Endothelial cell of umbilical vein (primary cell): ENCODE measurements around the gene RRAS. TPM values are rescaled to one million over a fixed set of nuclear protein-coding genes. Genes with fewer than 3 reads are reported as not detected.

Source experiments
- BruUV-seq: library from RNA; stranded (reverse); fragments of 400-500 nt; replicated peaks from 2 replicates; lab custom pipeline; 2021; lab: Mats Ljungman, UMichigan
- CTCF ChIA-PET: fragments of 300-600, 350-600 bp; sonication (Branson Sonifier 250); formaldehyde crosslinking; loops from one replicate; lab custom pipeline; 2021; ENCODE audit warnings: antibody characterized with exemption, inconsistent platforms; lab: Charles Lee
- POLR2A ChIA-PET: fragments of 300-600, 350-600 bp; sonication (Branson Sonifier 250); formaldehyde crosslinking; loops from one replicate; lab custom pipeline; 2021; ENCODE audit warnings: antibody characterized with exemption, inconsistent platforms; lab: Charles Lee
- DNase-seq: peaks from one replicate; pipeline ENCODE4 v3.0.0-alpha.2; 2011; ENCODE audit warnings: low read depth, low spot score
- FAIRE-seq: peaks from 2 replicates; lab custom pipeline; 2011; peaks lifted over from hg19 to GRCh38; lab: Jason Lieb, UNC
- H2AFZ ChIP-seq: 2 replicates; pipeline ENCODE4 v1.6.0; 2012; ENCODE audit warnings: low read depth, low read length, control low read depth, inconsistent platforms
- H3K27ac ChIP-seq: 2 replicates; pipeline ENCODE4 v1.5.1; 2011; ENCODE audit warnings: low read depth, mild to moderate bottlenecking, control low read depth, low read length, moderate library complexity; ENCODE audit not compliant: insufficient read depth
- H3K27me3 ChIP-seq, 2 experiments: 2 replicates each; pipeline versions ENCODE4 v1.6.0 to v1.6.1; 2011; ENCODE audit warnings: low read length in 2 of 2, mixed read lengths in 1 of 2; ENCODE audit not compliant: control insufficient read depth in 2 of 2, insufficient read depth in 2 of 2
- H3K36me3 ChIP-seq, 2 experiments: 2 replicates in 1 of 2; 3 replicates in 1 of 2; pipeline ENCODE4 v1.5.1; 2011; ENCODE audit warnings: low read length in 2 of 2, mild to moderate bottlenecking in 1 of 2, moderate library complexity in 1 of 2; ENCODE audit not compliant: control insufficient read depth in 2 of 2, insufficient read depth in 2 of 2; ENCODE audit errors: extremely low read depth in 1 of 2
- H3K4me1 ChIP-seq: 3 replicates; pipeline ENCODE4 v1.5.1; 2011; ENCODE audit warnings: mild to moderate bottlenecking, low read length; ENCODE audit not compliant: control insufficient read depth, insufficient read depth; ENCODE audit errors: extremely low read depth
- H3K4me2 ChIP-seq: 2 replicates; pipeline ENCODE4 v1.6.1; 2011; ENCODE audit warnings: low read length, control low read depth, mixed read lengths; ENCODE audit not compliant: insufficient read depth
- H3K4me3 ChIP-seq, 3 experiments: fragments of 200-600 bp in 1 of 3; sonication (generic), shearing (Covaris generic) in 1 of 3; replicated peaks in 1 of 3; 2 replicates each; pipeline ENCODE4 v1.5.1; 2011 to 2016; ENCODE audit warnings: control low read depth in 3 of 3, low read length in 3 of 3, mild to moderate bottlenecking in 2 of 3, inconsistent platforms in 1 of 3, low read depth in 1 of 3, moderate library complexity in 1 of 3; ENCODE audit not compliant: insufficient read depth in 1 of 3
- H3K79me2 ChIP-seq: 2 replicates; pipeline ENCODE4 v1.6.0; 2012; ENCODE audit warnings: low read length, inconsistent platforms; ENCODE audit not compliant: control insufficient read depth, insufficient read depth
- H3K9ac ChIP-seq: replicated peaks from 2 replicates; pipeline ENCODE3; 2011; ENCODE audit warnings: low read length, control low read depth; ENCODE audit not compliant: insufficient read depth; ENCODE audit errors: extremely low read depth
- H3K9me1 ChIP-seq: replicated peaks from 3 replicates; pipeline ENCODE4 v1.6.0; 2011; ENCODE audit warnings: mild to moderate bottlenecking, low read length; ENCODE audit not compliant: control insufficient read depth, insufficient read depth; ENCODE audit errors: extremely low read depth
- H3K9me3 ChIP-seq: replicated peaks from 2 replicates; pipeline ENCODE4 v1.5.1; 2012; ENCODE audit warnings: low read length, inconsistent platforms; ENCODE audit not compliant: control insufficient read depth, insufficient read depth
- H4K20me1 ChIP-seq: replicated peaks from 2 replicates; pipeline ENCODE3; 2011; ENCODE audit warnings: mild to moderate bottlenecking, low read length; ENCODE audit not compliant: control insufficient read depth, insufficient read depth; ENCODE audit errors: extremely low read depth
- CTCF ChIP-seq, 2 donors: IDR thresholded peaks; 1 replicate in 1 of 2; 2 replicates in 1 of 2; pipeline ENCODE4 v1.5.1; 2011; ENCODE audit warnings: low read length in 2 of 2, mild to moderate bottlenecking in 2 of 2, moderate library complexity in 2 of 2, control low read depth in 1 of 2, inconsistent platforms in 1 of 2, low read depth in 1 of 2; ENCODE audit not compliant: insufficient read depth in 1 of 2; ENCODE audit errors: extremely low read depth in 1 of 2
- EZH2 ChIP-seq: IDR thresholded peaks from 2 replicates; pipeline ENCODE4 v1.6.1; 2012; ENCODE audit warnings: borderline replicate concordance, low read depth, mild to moderate bottlenecking, moderate library complexity, low read length, inconsistent platforms; ENCODE audit not compliant: severe bottlenecking
- FOS ChIP-seq: IDR thresholded peaks from 2 replicates; pipeline ENCODE4 v1.6.1; 2011; ENCODE audit warnings: mild to moderate bottlenecking, low read length, moderate library complexity, borderline replicate concordance; ENCODE audit not compliant: insufficient read depth
- GATA2 ChIP-seq: IDR thresholded peaks from 2 replicates; pipeline ENCODE4 v1.7.0; 2011; ENCODE audit warnings: low read depth, mild to moderate bottlenecking, moderate library complexity, mixed read lengths, low read length; ENCODE audit not compliant: insufficient read length, insufficient read depth
- JUN ChIP-seq: IDR thresholded peaks from 2 replicates; pipeline ENCODE4 v1.6.1; 2011; ENCODE audit warnings: borderline replicate concordance, low read depth; ENCODE audit not compliant: insufficient read length, insufficient read depth
- MAX ChIP-seq: IDR thresholded peaks from 2 replicates; pipeline ENCODE4 v1.6.1; 2011; ENCODE audit not compliant: insufficient read depth, insufficient read length
- MYC ChIP-seq: IDR thresholded peaks from one replicate; pipeline ENCODE4 v1.6.1; 2011; ENCODE audit warnings: mild to moderate bottlenecking, low read depth, low read length
- POLR2A ChIP-seq: IDR thresholded peaks from 2 replicates; pipeline ENCODE4 v1.6.1; 2012; ENCODE audit warnings: low read depth, mild to moderate bottlenecking, control low read depth, low read length
- POLR2AphosphoS5 ChIP-seq: IDR thresholded peaks from 2 replicates; pipeline ENCODE4 v1.6.1; 2012; ENCODE audit warnings: low read depth, mild to moderate bottlenecking, control low read depth, low read length, moderate library complexity; ENCODE audit not compliant: insufficient read depth
- dilution Hi-C: fragments of 300-500 bp; cut with MboI; formaldehyde crosslinking; loops from one replicate; pipeline ENCODE4 v1.15.0; 2019; ENCODE audit warnings: low sequenced_read_pairs; ENCODE audit not compliant: extremely low pct_ligation_motif_present
- intact Hi-C: fragments of 100-400 bp; cut with micrococcal nuclease; formaldehyde crosslinking; loops from one replicate; pipeline ENCODE4 v1.10.0; 2022
- polyA plus RNA-seq, 4 experiments: library from polyadenylated mRNA; depleted of rRNA in 3 of 4; stranded (reverse) in 3 of 4; unstranded in 1 of 4; fragments of >200 nt; gene quantifications; 2 replicates each; pipeline versions ENCODE4 v1.2.1 to v1.2.3, GENCODE V29; 2011 to 2012; ENCODE audit warnings: missing spikeins in 1 of 4
- total RNA-seq: library from RNA; stranded (reverse); gene quantifications from 2 replicates; pipeline ENCODE4 v1.2.3, GENCODE V29; 2021

RRAS gene
- total and polyA plus RNA-seq, 2 donors (not counting 3 experiments of a cell fraction or from before 2014, with no cell fraction given), result 89.5 to 250 TPM

GRCh38 chr19:49663224-49663623, 23.3 kb upstream of the RRAS start:
- Histone ChIP-seq H3K4me1 (peaks cover 8% of the 10 kb centered on the region), H3K4me2 (no peak overlapping the region), H3K9me1 (no peaks in the 10 kb centered on the region), H3K27ac (no peak overlapping the region), H3K9me3 (no peaks in the 10 kb centered on the region), H4K20me1 (no peaks in the 10 kb centered on the region), H3K27me3 (no peaks in the 10 kb centered on the region), H3K79me2 (peaks cover 17% of the 10 kb centered on the region), H3K36me3 (peaks cover 7 to 40% of the 10 kb centered on the region in 2 experiments), H2AFZ (no peak overlapping the region), H3K9ac (no peak overlapping the region), H3K4me3 (no peak overlapping the region)
- POLR2A ChIA-PET, result no interaction called here
- CTCF ChIA-PET, result no interaction called here
- dilution Hi-C loops (no loop called here), intact Hi-C loops (no loop called here)
- DNase-seq, result no peak
- BruUV-seq, result no TSS peak
- TF ChIP-seq MAX (no peak), GATA2 (no peak), EZH2 (no peak), JUN (no peak)
- FAIRE-seq, result no peak

- Histone ChIP-seq H3K4me3 (no peak overlapping the region), H3K36me3 (peaks cover 10 to 48% of the 10 kb centered on the region in 2 experiments), H4K20me1 (no peaks in the 10 kb centered on the region), H3K9me3 (no peaks in the 10 kb centered on the region), H3K27me3 (no peaks in the 10 kb centered on the region), H3K4me2 (no peak overlapping the region), H3K9ac (no peak overlapping the region), H2AFZ (no peak overlapping the region), H3K27ac (no peak overlapping the region), H3K9me1 (no peaks in the 10 kb centered on the region), H3K4me1 (peaks cover 8% of the 10 kb centered on the region), H3K79me2 (peaks cover 13% of the 10 kb centered on the region)
- FAIRE-seq, result no peak
- ChIA-PET POLR2A (no interaction called here), CTCF (interaction anchor here (1.4 kb wide), 1 partner anchor 10 kb away, joined by 3 read pairs; no protein-coding TSS in a partner anchor)
- TF ChIP-seq CTCF (IDR thresholded peaks at IDR 0.05; ENCODE audit: extremely low read depth in 1 of 2, insufficient read depth in 1 of 2, low read depth in 1 of 2, low read length in 2 of 2) (no peak), EZH2 (no peak), GATA2 (no peak), JUN (no peak), MYC (no peak), POLR2A (no peak), MAX (no peak), POLR2AphosphoS5 (no peak), FOS (no peak)
- no peak for DNase-seq
- dilution Hi-C loops, result no loop called here
- intact Hi-C loops, result no loop called here
- BruUV-seq, result TSS peak; percentile 16
Measured at GRCh38 chr19:49662011-49662410, 22.1 kb upstream of the RRAS start.
